SK-N-SH (cell line): ENCODE measurements around the gene GNAI1. TPM values are rescaled to one million over a fixed set of nuclear protein-coding genes. Genes with fewer than 3 reads are reported as not detected.

Experiments
- CTCF ChIA-PET: fragments of 300-600, 350-600 bp; formaldehyde crosslinking; extraction: SDS; loops from one replicate; lab custom pipeline; 2021; lab: Yijun Ruan, JAX
- POLR2A ChIA-PET: fragments of 350-600 bp; sonication (Branson Sonifier 250); formaldehyde crosslinking; extraction: SDS; loops from one replicate; lab custom pipeline; 2020; ENCODE audit warnings: antibody characterized with exemption, inconsistent platforms; lab: Yijun Ruan, JAX
- DNase-seq: peaks from one replicate; pipeline ENCODE4 v3.0.0; 2012
- H2AFZ ChIP-seq: fragments of 200-600 bp; sonication (generic); 2 replicates; pipeline ENCODE4 v1.8.1; 2016; ENCODE audit warnings: antibody characterized with exemption, mild to moderate bottlenecking, low read depth
- H3F3A ChIP-seq: fragments of 200-600 bp; sonication (generic); replicated peaks from 2 replicates; pipeline ENCODE3; 2016; ENCODE audit warnings: antibody characterized with exemption, mild to moderate bottlenecking; ENCODE audit not compliant: insufficient read depth
- H3K27ac ChIP-seq, 2 experiments: fragments of 200-500 bp in 1 of 2; fragments of 200-600 bp in 1 of 2; sonication (Bioruptor generic) in 1 of 2; sonication (generic), shearing (Covaris generic) in 1 of 2; 2 replicates each; pipeline versions ENCODE4 v1.5.1 to v1.6.1; 2014 to 2016; ENCODE audit warnings: low read depth in 2 of 2, inconsistent platforms in 1 of 2, low read length in 1 of 2, mild to moderate bottlenecking in 1 of 2, mixed read lengths in 1 of 2
- H3K27me3 ChIP-seq: fragments of 200-600 bp; sonication (generic), shearing (Covaris generic); 2 replicates; pipeline ENCODE4 v1.6.1; 2016; ENCODE audit warnings: mixed run types; ENCODE audit not compliant: insufficient read depth
- H3K36me3 ChIP-seq, 2 experiments: fragments of 200-500 bp in 1 of 2; fragments of 200-600 bp in 1 of 2; sonication (Bioruptor generic) in 1 of 2; sonication (generic) in 1 of 2; replicated peaks in 1 of 2; 2 replicates each; pipeline versions ENCODE3 to v1.5.1; 2014 to 2016; ENCODE audit warnings: low read length in 1 of 2, mild to moderate bottlenecking in 1 of 2; ENCODE audit not compliant: insufficient read depth in 2 of 2, control insufficient read depth in 1 of 2
- H3K4me1 ChIP-seq, 2 experiments: fragments of 200-500 bp in 1 of 2; fragments of 200-600 bp in 1 of 2; sonication (Bioruptor generic) in 1 of 2; sonication (generic), shearing (Covaris generic) in 1 of 2; 2 replicates each; pipeline versions ENCODE4 v1.5.1 to v1.6.1; 2014 to 2016; ENCODE audit warnings: low read depth in 1 of 2, low read length in 1 of 2, mixed run types in 1 of 2; ENCODE audit not compliant: insufficient read depth in 2 of 2, control insufficient read depth in 1 of 2
- H3K4me2 ChIP-seq: fragments of 200-600 bp; sonication (generic), shearing (Covaris generic); 2 replicates; pipeline ENCODE4 v1.6.1; 2017; ENCODE audit warnings: mixed run types
- H3K4me3 ChIP-seq, 2 experiments: fragments of 200-500 bp in 1 of 2; fragments of 200-600 bp in 1 of 2; sonication (Bioruptor generic) in 1 of 2; sonication (generic), shearing (Covaris generic) in 1 of 2; 2 replicates each; pipeline versions ENCODE4 v1.5.1 to v1.8.1; 2014 to 2016; ENCODE audit warnings: low read depth in 2 of 2, inconsistent platforms in 1 of 2, low read length in 1 of 2, mild to moderate bottlenecking in 1 of 2, mixed read lengths in 1 of 2, moderate library complexity in 1 of 2
- H3K79me2 ChIP-seq: fragments of 200-600 bp; sonication (generic); 2 replicates; pipeline ENCODE4 v1.8.1; 2017; ENCODE audit warnings: mild to moderate bottlenecking; ENCODE audit not compliant: insufficient read depth
- H3K9ac ChIP-seq: fragments of 200-600 bp; sonication (generic); 2 replicates; pipeline ENCODE4 v1.6.1; 2017; ENCODE audit warnings: mixed run types
- H3K9me2 ChIP-seq: fragments of 200-600 bp; sonication (generic); 2 replicates; pipeline ENCODE4 v1.6.1; 2017; ENCODE audit warnings: mixed run types
- H3K9me3 ChIP-seq: fragments of 200-600 bp; sonication (generic); 2 replicates; pipeline ENCODE4 v1.6.1; 2017; ENCODE audit warnings: mixed run types, mild to moderate bottlenecking, moderate library complexity
- H4K20me1 ChIP-seq: fragments of 200-600 bp; sonication (generic); 2 replicates; pipeline ENCODE4 v1.6.1; 2017; ENCODE audit warnings: mild to moderate bottlenecking, mixed run types; ENCODE audit not compliant: insufficient read depth
- EP300 ChIP-seq, 2 experiments: IDR thresholded peaks; 2 replicates each; pipeline versions ENCODE4 v1.4.0 to v1.6.1; 2012; ENCODE audit warnings: borderline replicate concordance in 1 of 2, low read depth in 1 of 2, low read length in 1 of 2
- EZH2phosphoT487 ChIP-seq: fragments of 200-600 bp; sonication (generic); IDR thresholded peaks from 2 replicates; pipeline ENCODE4 v1.6.1; 2017; ENCODE audit warnings: low read depth, mixed run types, mild to moderate bottlenecking, antibody characterized with exemption, moderate library complexity, borderline replicate concordance
- FOXJ3 ChIP-seq: sonication (generic); formaldehyde crosslinking; IDR thresholded peaks from 2 replicates; pipeline ENCODE4 v1.5.1; 2020; ENCODE audit warnings: mild to moderate bottlenecking, missing genetic modification reagents
- FOXM1 ChIP-seq: IDR thresholded peaks from 2 replicates; pipeline ENCODE4 v1.4.0; 2012; ENCODE audit warnings: low read depth, mild to moderate bottlenecking
- POLR2AphosphoS5 ChIP-seq: IDR thresholded peaks from 2 replicates; pipeline ENCODE4 v1.6.1; 2012; ENCODE audit warnings: low read depth, low read length
- RAD21 ChIP-seq: IDR thresholded peaks from 2 replicates; pipeline ENCODE4 v1.6.1; 2012; ENCODE audit warnings: mild to moderate bottlenecking, low read length
- RFX5 ChIP-seq: IDR thresholded peaks from 2 replicates; pipeline ENCODE4 v1.6.1; 2012; ENCODE audit warnings: mild to moderate bottlenecking, improper control_type of control experiment, low read length
- TCF12 ChIP-seq: IDR thresholded peaks from 2 replicates; pipeline ENCODE4 v1.4.0; 2012
- WGBS: methylation state at CpG from one replicate; pipeline ENCODE4 v1.1.6; 2017; ENCODE audit warnings: low lambda C conversion rate; 5-methylcytosine and 5-hydroxymethylcytosine counted together
- polyA plus RNA-seq, 3 experiments: library from polyadenylated mRNA; depleted of rRNA; stranded (reverse); fragments of >200 nt; gene quantifications; 2 replicates each; pipeline ENCODE4 v1.2.3, GENCODE V29; 2012
- TF ChIP-seq, protein P1 (sequence below): IDR thresholded peaks from 2 replicates; pipeline ENCODE4; 2012

GNAI1 gene
- polyA plus RNA-seq, 1 of the 3 experiments (the other 2 are of a cell fraction), result 69.1 TPM

GRCh38 chr7:80264769-80265495 is 130.3 kb downstream of the GNAI1 start:
- Histone ChIP-seq H2AFZ (peak overlapping the region; percentile 28), H3K9me3 (no peaks in the 10 kb centered on the region), H3K79me2 (no peaks in the 10 kb centered on the region), H3K27ac (0 out of 4 replicates have a peak overlapping the region, but pooled peaks of 1 of the 2 experiments have one; percentile 14), H3K4me2 (no peak overlapping the region), H3F3A (no peaks in the 10 kb centered on the region), H3K27me3 (no peaks in the 10 kb centered on the region), H4K20me1 (no peaks in the 10 kb centered on the region), H3K9me2 (no peaks in the 10 kb centered on the region), H3K4me3 (no peak overlapping the region), H3K9ac (no peak overlapping the region), H3K4me1 (peaks cover 2 to 12% of the 10 kb centered on the region in 2 experiments; a peak in 1 of 4 replicates), H3K36me3 (no peaks in the 10 kb centered on the region)
- DNase-seq, result no peak
- 79% methylated on average over 6 of the region's 6 CpGs for WGBS
- TF ChIP-seq FOXJ3 (CRISPR knock-in tag) (no peak), TCF12 (peak; percentile 19; the same call in 1 of the 2 replicates)
- ChIA-PET CTCF (interaction anchor here (1.1 kb wide), 1 partner anchor 127 kb away, joined by 3 read pairs; no protein-coding TSS in a partner anchor), POLR2A (no interaction called here)

DNA sequence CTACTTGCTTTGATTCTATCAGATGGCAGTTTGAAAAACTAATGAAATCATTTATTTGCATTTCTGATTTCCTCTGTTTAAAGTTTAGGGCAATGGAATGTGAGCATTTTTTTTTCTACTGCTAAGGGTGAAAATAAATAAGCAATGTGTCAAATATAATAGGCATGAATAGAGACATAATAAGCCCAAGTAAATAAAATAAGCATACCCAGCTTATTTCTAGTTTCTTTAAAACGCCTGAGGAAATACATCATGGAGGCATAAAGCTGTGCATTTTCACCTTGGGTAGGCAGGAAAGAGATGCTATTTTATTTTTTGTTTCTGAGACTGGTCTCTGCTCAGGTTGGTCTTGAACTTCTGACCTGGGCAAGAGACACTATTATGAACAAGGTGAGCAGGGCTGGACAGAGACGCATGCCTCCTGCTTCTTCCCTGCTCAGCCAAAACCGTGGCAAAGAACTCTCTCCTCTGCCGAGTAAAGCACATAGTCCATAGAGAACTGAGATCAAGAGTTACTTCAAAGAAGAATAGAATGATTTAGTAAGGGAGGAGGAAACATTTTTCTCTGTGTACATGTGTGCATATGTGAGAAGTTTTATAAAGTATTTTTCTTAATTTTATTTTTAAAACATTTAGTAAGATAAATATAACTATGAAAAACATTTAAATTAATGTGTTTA is 138.1 kb downstream of the GNAI1 start:
- Histone ChIP-seq H3K4me1 (peaks cover 8 to 41% of the 10 kb centered on the region in 2 experiments; a peak in 3 of 4 replicates), H3K27me3 (no peaks in the 10 kb centered on the region), H3K79me2 (no peaks in the 10 kb centered on the region), H3K27ac (peak overlapping the region in 1 of 2 experiments; percentile 40; a peak in 1 of 4 replicates), H3F3A (peaks cover 32% of the 10 kb centered on the region), H4K20me1 (no peaks in the 10 kb centered on the region), H3K9ac (no peak overlapping the region), H3K4me3 (no peak overlapping the region), H3K36me3 (no peaks in the 10 kb centered on the region), H2AFZ (no peak overlapping the region), H3K9me3 (no peaks in the 10 kb centered on the region), H3K9me2 (no peaks in the 10 kb centered on the region), H3K4me2 (no peak overlapping the region)
- 85% methylated on average over 4 of the region's 4 CpGs for WGBS
- no peak for DNase-seq
- ChIA-PET POLR2A (no interaction called here), CTCF (interaction anchor here (1.0 kb wide), 1 partner anchor 10 kb away, joined by 3 read pairs; no protein-coding TSS in a partner anchor)
- TF ChIP-seq POLR2AphosphoS5 (no peak), RAD21 (no peak), EZH2phosphoT487 (no peak), FOXM1 (no peak), RFX5 (no peak), EP300 (IDR thresholded peaks at IDR 0.05; ENCODE audit: borderline replicate concordance in 1 of 2, low read depth in 1 of 2, low read length in 1 of 2) (no peak)
- TF ChIP-seq, protein P1, sequence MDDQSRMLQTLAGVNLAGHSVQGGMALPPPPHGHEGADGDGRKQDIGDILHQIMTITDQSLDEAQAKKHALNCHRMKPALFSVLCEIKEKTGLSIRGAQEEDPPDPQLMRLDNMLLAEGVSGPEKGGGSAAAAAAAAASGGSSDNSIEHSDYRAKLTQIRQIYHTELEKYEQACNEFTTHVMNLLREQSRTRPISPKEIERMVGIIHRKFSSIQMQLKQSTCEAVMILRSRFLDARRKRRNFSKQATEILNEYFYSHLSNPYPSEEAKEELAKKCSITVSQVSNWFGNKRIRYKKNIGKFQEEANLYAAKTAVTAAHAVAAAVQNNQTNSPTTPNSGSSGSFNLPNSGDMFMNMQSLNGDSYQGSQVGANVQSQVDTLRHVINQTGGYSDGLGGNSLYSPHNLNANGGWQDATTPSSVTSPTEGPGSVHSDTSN, result no peak
